ENCODE measurements around the gene AXIN1. TPM values are rescaled to one million over a fixed set of nuclear protein-coding genes. Genes with fewer than 3 reads are reported as not detected.

Gene AXIN1
- total RNA-seq, 1 donor from 2014 or later: 19.6 TPM

- peaks cover 19% of the 10 kb centered on the region for H3K27me3 Mint-ChIP-seq (ENCODE audit: insufficient read depth, low read depth)
- peak overlapping the region; percentile 89 for H2AFZ ChIP-seq (replicated peaks)
- H3K27me3 ChIP-seq: peaks cover 62% of the 10 kb centered on the region
- H3K4me3 Mint-ChIP-seq: peak overlapping the region; percentile 64
- peak overlapping the region; percentile 72 for H3K4me3 ChIP-seq
- H3K4me2 ChIP-seq: peak overlapping the region; percentile 99
- peaks cover 3% of the 10 kb centered on the region for H3K4me1 Mint-ChIP-seq
- no peak overlapping the region for H3K27ac ChIP-seq
- H4K20me1 ChIP-seq (ENCODE audit: low read depth): peaks cover 11% of the 10 kb centered on the region
- H3K9me3 Mint-ChIP-seq: no peaks in the 10 kb centered on the region
- peak; percentile 32 for DNase-seq (ENCODE audit: low spot score)
- H3K36me3 Mint-ChIP-seq: no peaks in the 10 kb centered on the region
- H3K9me3 ChIP-seq (ENCODE audit: low read depth): no peaks in the 10 kb centered on the region
- H3F3A ChIP-seq (ENCODE audit: low read depth): peaks cover 18% of the 10 kb centered on the region
- H3K79me2 ChIP-seq (ENCODE audit: low read depth): no peaks in the 10 kb centered on the region
- H3K36me3 ChIP-seq: no peaks in the 10 kb centered on the region
- no peak overlapping the region for H3K9ac ChIP-seq
- H3K27ac Mint-ChIP-seq: no peak overlapping the region
- peaks cover 11% of the 10 kb centered on the region for H3K4me1 ChIP-seq
- TF ChIP-seq EZH2 (IDR thresholded peaks at IDR 0.05) (no peak), EZH2phosphoT487 (IDR thresholded peaks at IDR 0.05) (no peak)
- TF ChIP-seq, protein P1, sequence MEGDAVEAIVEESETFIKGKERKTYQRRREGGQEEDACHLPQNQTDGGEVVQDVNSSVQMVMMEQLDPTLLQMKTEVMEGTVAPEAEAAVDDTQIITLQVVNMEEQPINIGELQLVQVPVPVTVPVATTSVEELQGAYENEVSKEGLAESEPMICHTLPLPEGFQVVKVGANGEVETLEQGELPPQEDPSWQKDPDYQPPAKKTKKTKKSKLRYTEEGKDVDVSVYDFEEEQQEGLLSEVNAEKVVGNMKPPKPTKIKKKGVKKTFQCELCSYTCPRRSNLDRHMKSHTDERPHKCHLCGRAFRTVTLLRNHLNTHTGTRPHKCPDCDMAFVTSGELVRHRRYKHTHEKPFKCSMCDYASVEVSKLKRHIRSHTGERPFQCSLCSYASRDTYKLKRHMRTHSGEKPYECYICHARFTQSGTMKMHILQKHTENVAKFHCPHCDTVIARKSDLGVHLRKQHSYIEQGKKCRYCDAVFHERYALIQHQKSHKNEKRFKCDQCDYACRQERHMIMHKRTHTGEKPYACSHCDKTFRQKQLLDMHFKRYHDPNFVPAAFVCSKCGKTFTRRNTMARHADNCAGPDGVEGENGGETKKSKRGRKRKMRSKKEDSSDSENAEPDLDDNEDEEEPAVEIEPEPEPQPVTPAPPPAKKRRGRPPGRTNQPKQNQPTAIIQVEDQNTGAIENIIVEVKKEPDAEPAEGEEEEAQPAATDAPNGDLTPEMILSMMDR (IDR thresholded peaks at IDR 0.05): no peak
Observed at GRCh38 chr16:280991-281659, 71.4 kb downstream of the AXIN1 start.

- Mint-ChIP-seq H3K27me3 (ENCODE audit: insufficient read depth, low read depth) (peaks cover 20% of the 10 kb centered on the region), H3K4me3 (peak within 1 kb of the TSS; percentile 64), H3K36me3 (no peaks in the 10 kb centered on the region), H3K9me3 (no peaks in the 10 kb centered on the region), H3K27ac (no peak within 1 kb of the TSS), H3K4me1 (peaks cover 3% of the 10 kb centered on the region)
- Histone ChIP-seq H3K27me3 (peaks cover 68% of the 10 kb centered on the region), H2AFZ (replicated peaks) (peak within 1 kb of the TSS; percentile 89), H3K79me2 (ENCODE audit: low read depth) (no peaks in the 10 kb centered on the region), H3F3A (ENCODE audit: low read depth) (peaks cover 18% of the 10 kb centered on the region), H4K20me1 (ENCODE audit: low read depth) (peaks cover 11% of the 10 kb centered on the region), H3K36me3 (no peaks in the 10 kb centered on the region), H3K27ac (no peak within 1 kb of the TSS), H3K9ac (no peak within 1 kb of the TSS), H3K4me1 (peaks cover 11% of the 10 kb centered on the region), H3K4me3 (peak within 1 kb of the TSS; percentile 72), H3K4me2 (peak within 1 kb of the TSS; percentile 99), H3K9me3 (ENCODE audit: low read depth) (no peaks in the 10 kb centered on the region)
- TF ChIP-seq, protein P1 (IDR thresholded peaks at IDR 0.05): no peak
- peak; percentile 53 for TF ChIP-seq EZH2 (IDR thresholded peaks at IDR 0.05)
- peak; percentile 71 for DNase-seq (ENCODE audit: low spot score)
Observed at GRCh38 chr16:280552-280951, 72.0 kb downstream of the AXIN1 start, which contains the start of gene ARHGDIG. ARHGDIG (plus strand) TSS chr16:280591; CDS start chr16:280681, 90 bp downstream.

GRCh38 chr16:280005-280460 lies 72.5 kb downstream of the AXIN1 start:
- Mint-ChIP-seq H3K27me3 (ENCODE audit: insufficient read depth, low read depth) (peaks cover 20% of the 10 kb centered on the region), H3K9me3 (no peaks in the 10 kb centered on the region), H3K4me1 (peaks cover 3% of the 10 kb centered on the region), H3K27ac (no peak overlapping the region), H3K4me3 (peak overlapping the region; percentile 30), H3K36me3 (no peaks in the 10 kb centered on the region)
- Histone ChIP-seq H3K27me3 (peaks cover 73% of the 10 kb centered on the region), H3K4me2 (peak overlapping the region; percentile 77), H3F3A (ENCODE audit: low read depth) (peaks cover 18% of the 10 kb centered on the region), H4K20me1 (ENCODE audit: low read depth) (peaks cover 11% of the 10 kb centered on the region), H3K36me3 (no peaks in the 10 kb centered on the region), H3K9ac (no peak overlapping the region), H3K9me3 (ENCODE audit: low read depth) (no peaks in the 10 kb centered on the region), H3K4me3 (peak overlapping the region; percentile 47), H3K4me1 (peaks cover 13% of the 10 kb centered on the region), H2AFZ (replicated peaks) (no peak overlapping the region), H3K27ac (no peak overlapping the region), H3K79me2 (ENCODE audit: low read depth) (no peaks in the 10 kb centered on the region)
- TF ChIP-seq EZH2phosphoT487 (IDR thresholded peaks at IDR 0.05): peak; percentile 21
- TF ChIP-seq EZH2 (IDR thresholded peaks at IDR 0.05): peak; percentile 70
- TF ChIP-seq, protein P1 (IDR thresholded peaks at IDR 0.05): no peak
- peak; percentile 51 for DNase-seq (ENCODE audit: low spot score)

Measured in neural progenitor cell (in vitro differentiated cells).